Measurements from ENCODE around the gene FOXJ3. TPM values are rescaled to one million over a fixed set of nuclear protein-coding genes. Genes with fewer than 3 reads are reported as not detected.

The FOXJ3 gene
- total RNA-seq, 1 donor from 2014 or later: 46.2 TPM

DNA sequence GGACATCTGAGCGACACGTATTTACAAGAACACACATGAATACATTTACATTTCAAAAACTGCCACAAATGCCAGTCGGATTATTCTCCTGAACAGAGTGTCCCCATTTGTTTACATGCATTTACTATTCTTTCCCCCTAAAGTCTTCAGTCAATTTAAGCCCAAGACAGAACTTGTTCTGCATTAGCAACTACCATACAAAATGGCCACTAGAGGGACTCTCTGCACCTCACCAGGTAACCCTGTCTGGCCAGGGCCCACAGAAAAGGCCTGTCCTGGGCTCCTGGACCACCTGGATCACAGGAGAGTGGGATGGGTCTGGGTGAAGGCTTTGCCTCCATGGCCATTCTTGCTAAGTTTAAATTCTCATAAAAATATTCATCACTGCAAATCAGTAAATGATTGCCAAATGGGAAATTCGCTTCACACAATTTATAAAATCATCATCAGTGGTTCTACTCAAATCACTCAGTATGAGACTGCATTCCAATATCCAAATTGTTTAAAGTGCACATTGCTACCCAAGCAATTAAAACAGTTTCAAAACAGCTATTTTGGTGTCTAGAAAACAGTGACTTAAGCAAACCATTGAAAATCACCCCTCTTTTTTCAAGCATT is 158.0 kb downstream of the FOXJ3 start:
- DNase-seq (ENCODE audit: low spot score): no peak
- intact Hi-C loops (cut with DNase I): loop anchor here (2.0 to 10.0 kb wide), 2 partner anchors 158 to 602 kb away; partner anchors contain the start of gene FOXJ3

DNA sequence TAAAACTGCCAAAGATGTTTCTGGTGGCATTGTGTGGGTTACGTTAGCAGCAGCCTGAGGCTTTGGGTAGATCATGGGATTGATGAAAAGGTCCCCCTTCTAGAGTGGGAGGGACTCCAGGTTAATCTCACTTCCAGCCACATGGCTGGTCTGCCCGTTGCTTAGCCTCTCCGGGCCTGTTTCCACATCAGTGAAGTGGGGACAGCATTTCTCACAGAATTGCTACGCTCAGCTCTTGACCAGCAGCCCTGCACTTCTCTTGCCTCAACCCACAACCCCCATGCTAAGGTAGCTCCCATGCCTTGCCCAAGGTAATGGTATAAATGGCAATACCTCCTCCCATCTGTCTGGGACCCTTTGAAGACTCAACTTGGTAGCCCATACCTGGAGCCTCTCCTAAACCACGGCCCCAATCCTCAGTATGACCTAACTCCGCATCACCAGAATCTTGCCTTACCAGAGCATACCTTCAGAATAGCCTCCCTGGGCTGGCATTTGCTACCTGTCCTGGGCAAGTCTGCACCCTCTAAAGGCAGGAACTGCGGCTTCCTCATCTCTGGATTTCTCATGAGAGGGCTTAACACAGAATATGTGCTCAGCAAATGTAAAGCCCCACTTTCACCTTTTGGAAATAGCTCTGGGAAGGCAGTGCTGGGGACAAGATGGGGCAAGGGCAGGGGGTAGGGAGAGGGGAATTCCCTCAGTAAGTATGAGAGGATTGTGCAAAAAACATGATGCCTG is 159.6 kb downstream of the FOXJ3 start:
- no peak for DNase-seq (ENCODE audit: low spot score)
- intact Hi-C loops (cut with DNase I): loop anchor here (2.0 to 10.0 kb wide), 2 partner anchors 159 to 601 kb away; partner anchors contain the start of gene FOXJ3

DNA sequence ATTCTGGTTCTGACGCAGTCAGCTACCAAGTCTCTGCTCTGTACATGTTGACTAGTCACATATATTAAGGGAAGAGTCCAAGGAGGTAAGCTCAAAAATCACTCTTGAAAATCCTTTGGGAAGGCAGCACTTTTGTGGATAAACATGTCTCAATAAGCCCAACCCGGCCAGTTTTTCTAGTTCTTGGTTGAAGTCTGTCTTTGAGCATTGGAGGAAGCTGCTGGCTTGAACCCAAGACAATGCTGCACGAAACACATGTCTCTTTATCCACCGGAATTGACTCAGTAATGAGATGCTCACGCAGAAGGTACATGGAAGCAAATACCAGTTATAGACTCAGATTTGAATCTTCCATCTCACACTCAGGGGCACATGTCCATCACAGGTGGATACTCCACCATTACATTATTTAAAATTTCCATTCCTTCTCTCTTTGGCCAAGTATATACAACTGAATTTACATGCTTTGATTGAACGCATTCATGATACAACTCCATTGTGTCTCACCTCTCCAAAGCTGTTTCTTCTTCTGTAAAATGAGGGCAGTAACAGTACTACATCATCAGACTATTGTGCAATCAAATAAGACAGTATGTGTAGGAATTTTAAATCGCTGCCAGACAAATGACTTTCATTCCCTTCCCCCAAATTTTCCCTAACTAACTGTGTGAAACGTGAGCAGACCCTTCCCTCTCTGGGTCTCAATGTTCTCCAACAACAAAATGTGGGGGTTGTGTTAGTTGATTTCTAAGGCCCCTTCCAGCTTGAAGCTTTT is 160.9 kb downstream of the FOXJ3 start:
- no peak for DNase-seq (ENCODE audit: low spot score)
- intact Hi-C loops (cut with DNase I): loop anchor here (1.0 to 10.0 kb wide), 2 partner anchors 28 to 599 kb away; no protein-coding TSS in a partner anchor

DNA sequence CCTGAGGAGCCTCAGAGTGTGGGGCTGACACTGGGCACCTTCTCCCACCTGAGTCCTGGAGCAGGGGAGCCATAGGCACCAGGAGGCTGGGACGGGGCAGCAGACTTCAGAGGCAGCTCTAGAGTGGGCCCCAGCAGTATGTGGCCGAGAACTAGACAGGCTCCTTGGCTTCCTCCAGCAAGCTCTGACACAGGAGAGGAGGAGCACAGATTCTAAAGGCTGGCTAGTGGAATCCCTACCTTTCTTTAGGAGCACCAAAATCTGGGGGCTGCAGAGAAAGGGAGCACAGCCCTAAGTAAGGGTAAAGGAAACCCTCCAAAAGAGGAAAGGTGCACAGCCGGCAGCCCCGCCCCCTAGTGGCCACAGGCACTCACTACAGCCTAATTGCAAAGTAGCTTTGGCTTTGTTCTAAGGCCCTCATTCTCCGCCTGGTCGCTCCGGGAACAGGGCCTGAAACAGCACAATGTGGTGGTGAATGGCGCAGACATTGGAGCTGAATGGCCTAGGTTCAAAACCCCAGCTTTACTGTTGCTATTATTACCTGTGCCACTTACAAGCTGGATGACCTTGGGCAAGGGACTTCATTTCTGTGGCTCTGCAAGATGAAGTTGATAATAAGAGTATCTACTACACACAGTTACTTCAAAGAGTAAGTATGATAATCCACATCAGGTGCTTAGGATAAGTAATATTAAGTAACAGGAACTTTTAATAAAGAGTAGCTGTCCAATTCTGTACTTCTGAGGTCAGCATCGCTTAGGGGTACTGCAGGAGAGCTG is 161.7 kb downstream of the FOXJ3 start:
- peak; percentile 87 for DNase-seq (ENCODE audit: low spot score)
- intact Hi-C loops (cut with DNase I): loop anchor here (1.0 to 10.0 kb wide), 2 partner anchors 27 to 599 kb away; no protein-coding TSS in a partner anchor

DNA sequence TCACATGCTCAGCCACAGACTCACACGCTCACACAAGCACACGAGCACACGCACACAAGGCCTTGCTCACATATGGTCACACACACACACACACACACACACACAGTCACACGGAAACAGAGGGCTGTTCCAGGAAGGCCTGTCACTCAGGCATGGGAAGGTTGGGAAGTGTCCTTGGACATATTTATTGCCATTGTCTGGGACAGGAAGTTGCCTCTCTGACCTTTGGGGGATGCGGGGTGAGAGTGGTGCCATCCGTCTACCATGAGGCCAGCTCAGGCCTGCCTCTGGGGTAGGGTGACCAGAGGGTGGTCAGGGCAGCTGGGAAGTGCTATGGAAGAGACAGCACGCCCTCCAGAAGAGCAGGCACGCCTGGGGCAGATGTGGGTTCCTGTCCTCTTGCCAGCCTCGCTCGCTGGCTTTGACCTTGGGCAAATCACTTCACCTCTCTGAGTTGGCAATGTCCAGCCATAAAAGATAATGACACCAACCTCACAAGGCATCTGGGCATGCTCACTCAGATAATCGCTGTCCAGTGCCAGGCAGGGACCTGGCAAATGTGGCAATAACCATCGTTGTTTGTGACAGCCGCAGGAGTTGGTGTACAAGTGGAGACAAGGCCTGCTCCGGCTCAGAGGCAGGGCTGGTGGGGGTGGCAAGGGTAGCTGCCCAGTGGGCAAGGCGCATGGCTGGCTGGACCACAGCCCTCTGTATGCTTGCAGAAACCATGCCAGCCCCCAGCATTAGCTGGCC is 162.5 kb downstream of the FOXJ3 start:
- intact Hi-C loops (cut with DNase I): loop anchor here (1.0 to 10.0 kb wide), 2 partner anchors 26 to 598 kb away; no protein-coding TSS in a partner anchor
- DNase-seq (ENCODE audit: low spot score): no peak

DNA sequence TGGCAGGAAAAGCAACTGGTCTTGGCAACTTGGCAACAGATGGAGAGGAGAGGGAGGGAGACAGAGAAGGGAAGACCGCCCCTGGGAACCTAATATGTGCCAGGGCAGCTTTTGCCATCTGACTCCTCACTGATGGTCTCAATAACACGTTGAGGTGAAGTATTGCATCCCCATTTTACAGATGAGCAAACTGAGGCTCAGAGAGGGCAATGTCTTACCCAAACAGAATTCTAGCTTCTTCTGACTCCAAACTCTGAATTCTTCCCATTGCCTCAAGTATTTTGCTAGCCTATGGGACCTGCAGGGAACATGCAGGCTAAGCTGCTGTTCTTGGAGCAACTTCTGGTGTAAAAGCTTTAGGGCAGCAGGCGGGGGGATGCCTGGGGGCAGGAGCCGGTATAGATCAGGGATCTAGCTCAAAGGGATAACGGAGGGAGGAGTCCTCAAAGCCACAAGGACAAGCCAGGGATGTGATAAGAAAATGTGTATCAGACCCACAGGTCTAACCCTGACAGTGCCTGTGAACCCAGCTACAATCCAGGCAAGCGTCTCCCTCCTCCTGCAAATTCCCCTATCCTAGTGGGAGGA is 163.3 kb downstream of the FOXJ3 start:
- intact Hi-C loops (cut with DNase I): loop anchor here (10.0 kb wide), 1 partner anchor 597 kb away; no protein-coding TSS in a partner anchor

DNA sequence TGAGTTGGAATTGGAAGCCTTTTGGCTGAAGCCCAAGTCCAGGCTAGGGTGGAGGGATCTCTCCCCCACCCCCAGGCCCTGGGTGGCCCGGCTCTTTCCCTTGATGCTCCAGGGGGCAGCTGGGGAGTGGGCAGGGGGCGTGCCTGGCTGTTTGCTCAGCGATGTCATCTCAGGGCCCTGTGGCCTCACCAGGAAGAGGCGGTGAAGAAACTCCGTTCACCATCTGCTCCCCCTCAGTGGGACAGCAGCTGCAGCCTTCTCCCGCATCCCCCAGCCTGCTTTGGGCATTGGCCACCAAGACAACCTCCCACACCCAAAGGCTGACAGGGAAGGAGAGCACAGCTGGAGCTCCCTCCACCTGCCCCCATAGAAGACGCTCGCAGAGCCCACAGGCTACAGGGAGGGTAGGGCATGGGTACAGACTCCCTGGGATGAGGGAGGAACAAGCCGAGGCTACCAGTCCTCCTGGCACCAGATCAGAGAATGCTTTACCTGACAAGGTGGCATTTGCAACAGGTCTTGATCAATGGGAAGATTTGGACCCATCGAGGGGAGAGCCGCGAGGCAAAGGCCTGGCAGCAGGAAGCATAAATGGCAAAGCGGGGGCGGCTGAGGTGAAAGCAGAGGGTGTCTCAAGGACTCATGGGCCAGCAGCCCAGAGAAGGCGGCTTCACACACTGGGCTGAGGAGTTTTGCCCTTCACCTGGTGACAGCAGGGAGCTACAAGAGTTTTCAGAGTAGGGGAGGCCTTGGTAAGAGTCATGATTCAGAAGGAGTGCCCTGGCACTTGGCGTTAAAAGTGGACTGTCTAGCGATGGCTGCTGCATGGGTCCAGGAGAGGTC is 164.0 kb downstream of the FOXJ3 start:
- DNase-seq (ENCODE audit: low spot score): no peak
- intact Hi-C loops (cut with DNase I): loop anchor here (10.0 kb wide), 1 partner anchor 596 kb away; no protein-coding TSS in a partner anchor

More for the DNA sequence above, 163.3 kb downstream of the FOXJ3 start:
- DNase-seq (ENCODE audit: low spot score): no peak

DNA sequence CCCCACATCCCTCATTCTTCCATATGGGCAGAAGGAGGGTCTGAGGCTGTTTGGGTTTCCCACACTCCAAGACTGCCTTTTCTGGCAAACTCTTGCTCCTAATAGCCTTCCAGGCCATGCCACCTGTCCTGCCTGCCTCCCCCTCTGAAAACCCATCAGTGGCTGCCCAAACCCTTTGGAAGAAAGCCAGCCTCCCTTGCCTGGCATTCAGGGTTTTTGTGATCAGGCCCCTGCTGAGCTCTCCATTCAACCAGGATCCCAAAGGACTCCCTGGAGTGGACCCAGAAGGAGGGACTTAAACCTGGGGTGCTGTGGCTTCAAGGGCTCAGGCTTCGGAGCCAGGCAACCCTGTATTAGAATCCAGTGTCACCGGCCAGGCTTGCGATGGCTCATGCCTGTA is 166.3 kb downstream of the FOXJ3 start:
- DNase-seq (ENCODE audit: low spot score): no peak
- intact Hi-C loops (cut with DNase I): no loop called here

DNA sequence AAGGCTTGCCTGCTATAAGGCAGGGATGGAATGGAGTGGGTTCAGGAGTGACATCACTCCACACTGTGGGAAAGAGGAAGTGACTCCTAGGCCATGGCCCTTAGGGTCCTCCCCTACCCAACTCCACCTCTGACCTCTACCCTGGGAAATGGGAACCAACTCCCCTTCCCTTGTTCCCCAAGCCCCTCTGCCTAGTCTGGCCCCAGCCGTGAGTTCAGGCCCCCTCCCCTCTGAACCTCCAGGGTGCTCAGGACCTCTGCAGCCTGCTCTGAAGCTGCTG is 166.7 kb downstream of the FOXJ3 start:
- DNase-seq (ENCODE audit: low spot score): no peak
- intact Hi-C loops (cut with DNase I): no loop called here

DNA sequence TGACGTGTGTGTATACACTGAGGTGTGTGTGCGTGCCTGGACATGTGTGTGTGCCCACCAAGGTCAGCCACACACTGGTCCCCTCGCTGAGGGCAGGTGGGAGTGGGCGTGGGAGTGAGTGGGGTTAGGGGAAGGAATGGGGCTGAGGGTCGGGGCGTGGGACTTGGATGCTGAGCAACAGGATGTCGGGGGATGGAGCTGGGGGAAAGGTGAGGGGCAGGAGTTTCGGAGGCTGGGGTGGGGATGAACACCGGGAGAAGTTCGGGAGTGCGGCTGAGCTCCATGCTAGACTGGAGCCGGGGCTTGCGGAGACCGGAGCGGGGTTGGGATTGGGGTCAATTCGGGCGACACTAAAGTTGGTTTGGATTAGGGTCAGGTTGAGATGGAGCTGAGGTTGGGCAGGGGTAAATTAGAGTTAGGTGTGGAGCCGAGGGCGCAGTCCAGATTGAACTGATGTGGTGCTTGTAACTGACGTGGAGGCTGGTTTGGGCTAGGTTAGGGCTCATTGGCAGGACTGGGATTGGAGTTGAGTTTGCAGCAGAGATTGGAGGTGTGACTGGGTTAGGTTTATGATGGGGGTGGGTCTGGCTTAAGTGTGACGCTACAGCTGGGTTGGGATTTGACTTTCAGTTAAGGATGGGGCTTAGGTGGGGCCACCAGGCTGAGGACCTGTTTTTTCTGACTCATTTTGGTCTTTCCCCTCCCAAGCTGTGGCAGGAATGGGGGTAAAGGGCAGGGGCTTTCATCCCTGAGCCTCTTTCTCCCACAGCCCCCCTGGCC is 167.2 kb downstream of the FOXJ3 start:
- intact Hi-C loops (cut with DNase I): no loop called here
- DNase-seq (ENCODE audit: low spot score): no peak

DNA sequence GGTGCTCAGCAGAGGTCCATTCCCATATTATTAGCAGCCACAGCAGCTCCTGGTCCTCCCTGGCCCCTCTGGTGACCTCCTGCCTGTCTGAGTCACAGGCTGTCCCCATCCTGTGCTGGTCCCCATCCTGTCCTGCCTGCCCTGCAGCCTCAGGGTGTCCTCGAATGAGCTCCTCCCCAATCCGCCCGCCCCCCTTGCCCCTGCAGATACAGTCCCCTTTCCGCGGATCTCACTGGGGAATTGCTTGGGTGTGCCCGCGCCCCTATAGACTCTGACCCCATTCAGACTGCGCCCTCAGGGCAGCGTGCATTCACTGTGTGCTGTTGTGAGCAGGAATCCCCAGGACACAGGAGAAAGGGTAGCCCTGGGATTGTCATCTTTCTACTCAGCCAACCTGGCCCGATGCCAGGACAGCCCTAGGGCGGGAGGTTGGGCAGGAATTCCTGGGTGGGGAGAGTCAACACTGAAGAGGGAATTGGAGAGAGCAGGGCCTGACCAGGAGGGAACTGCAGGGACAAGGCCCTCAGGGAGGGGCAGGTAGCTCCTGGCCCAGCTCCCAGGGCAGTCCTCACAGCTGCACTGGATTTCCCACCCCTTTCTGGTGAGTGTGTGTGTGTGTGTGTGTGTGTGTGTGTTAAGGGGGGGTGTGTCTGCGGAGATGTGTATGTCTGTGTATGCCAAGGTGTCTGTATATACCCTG is 169.4 kb downstream of the FOXJ3 start:
- DNase-seq (ENCODE audit: low spot score): peak; percentile 86
- intact Hi-C loops (cut with DNase I): no loop called here

DNA sequence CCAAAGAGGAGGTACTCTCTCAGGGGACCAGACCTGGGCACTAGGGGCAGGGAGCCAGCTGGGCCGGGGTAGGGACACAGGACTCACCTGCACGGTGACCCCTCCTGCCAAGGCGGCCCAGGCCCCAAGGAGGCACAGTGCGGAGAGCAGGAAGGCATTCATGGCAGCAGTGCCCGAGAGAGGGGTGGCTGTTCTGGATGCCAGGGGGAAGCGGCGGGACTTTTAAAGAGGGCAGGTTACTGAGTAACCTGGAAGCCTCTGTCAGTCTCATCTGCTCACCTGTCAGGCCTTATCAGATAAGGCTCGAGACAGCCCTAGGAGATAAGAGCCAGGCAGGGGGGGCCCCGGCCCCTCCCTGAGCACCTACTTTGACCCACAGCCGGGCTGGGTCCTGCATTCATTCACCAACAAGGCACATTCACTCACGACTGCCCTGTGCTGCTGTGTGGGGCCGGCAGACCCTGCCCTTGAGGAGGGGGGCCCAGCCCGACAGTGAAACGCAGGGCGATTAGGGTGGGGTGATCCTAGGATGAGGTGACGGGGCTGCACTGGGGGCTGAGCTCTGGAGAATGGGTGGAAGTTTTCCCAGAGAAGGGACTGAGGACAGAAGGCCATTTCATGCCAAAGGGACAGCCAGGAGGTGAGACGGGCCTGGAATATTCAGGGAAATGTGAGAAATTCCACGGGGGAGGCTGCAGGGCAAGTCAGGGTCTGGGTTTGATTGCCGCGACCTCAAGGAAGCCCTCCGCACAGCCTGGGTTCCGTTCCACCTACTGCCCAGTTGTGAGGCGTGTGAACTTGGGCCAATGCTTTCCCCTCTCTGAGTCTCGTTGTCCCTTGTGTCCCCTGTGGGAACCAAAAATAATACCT is 170.2 kb downstream of the FOXJ3 start, which contains the start of gene GUCA2A:
TSS of gene GUCA2A (minus strand) at position 195 of the 870 bp plus-strand sequence. CDS start at position 162, 33 bp downstream.
- intact Hi-C loops (cut with DNase I): no loop called here
- no peak for DNase-seq (ENCODE audit: low spot score)

DNA sequence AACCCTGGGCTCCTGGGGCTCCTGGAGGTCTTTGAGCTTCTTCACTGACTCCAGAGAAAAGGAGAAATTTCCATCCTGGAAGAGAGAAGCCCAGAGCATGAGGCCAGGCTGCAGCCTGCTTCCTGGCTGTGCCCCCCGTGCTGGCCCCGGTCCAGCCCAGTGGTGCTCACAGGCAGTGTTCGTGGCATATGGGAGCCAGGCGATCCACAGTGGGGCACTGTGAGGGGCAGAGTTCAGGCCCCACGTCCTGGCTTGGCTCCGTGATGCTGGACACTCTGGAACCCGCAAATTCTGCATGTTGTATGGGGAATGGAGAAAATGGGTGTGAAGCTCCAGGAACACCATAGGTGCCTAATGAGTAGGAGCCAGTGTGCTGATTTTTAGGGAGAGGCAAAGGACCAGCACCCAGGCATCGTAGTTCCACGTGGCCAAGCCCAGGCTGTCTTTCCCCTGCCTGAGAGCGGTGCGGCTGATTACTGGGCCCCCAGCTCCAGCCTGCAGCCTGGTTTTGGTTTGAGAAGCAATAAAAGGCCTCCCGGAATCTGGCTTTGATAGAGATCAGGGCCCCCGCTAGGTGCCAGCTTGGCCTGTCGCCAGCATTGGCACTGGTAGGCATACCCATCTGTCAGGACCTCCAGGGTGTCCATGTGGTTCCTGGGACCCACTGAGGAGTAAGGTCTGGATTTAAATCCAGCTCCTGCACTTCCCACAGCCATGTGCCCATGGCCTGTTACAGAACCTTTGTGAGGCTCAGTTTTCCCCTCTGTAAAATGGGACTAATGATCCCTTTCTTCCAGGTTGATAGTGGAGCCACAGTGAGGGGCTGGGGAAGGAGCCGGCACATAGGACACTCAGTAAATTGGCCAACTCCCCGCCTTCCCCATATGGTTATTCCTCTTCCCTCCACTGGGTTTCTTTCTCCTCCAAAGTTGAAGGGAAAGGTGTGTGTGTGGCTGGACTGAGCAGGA is 171.2 kb downstream of the FOXJ3 start:
- intact Hi-C loops (cut with DNase I): no loop called here
- no peak for DNase-seq (ENCODE audit: low spot score)

DNA sequence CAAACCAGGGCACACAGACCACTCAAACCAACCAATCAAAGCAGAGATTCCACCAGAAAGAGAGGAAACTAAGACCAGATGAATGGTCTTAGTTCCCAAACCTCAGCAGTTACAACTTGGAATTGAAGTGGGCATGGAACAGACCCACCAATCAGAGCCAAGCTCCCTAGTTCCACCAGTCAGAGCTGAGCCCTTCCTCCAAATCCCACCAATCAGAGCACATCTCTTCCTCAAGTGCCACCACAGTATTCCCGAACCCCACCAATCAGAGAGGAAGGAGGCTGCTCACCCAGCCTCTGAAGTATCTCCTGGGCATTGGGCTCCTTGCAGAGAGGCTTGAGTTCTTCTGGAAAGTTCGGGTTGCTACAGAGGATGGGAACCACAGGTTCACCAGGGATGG is 171.9 kb downstream of the FOXJ3 start:
- no peak for DNase-seq (ENCODE audit: low spot score)
- intact Hi-C loops (cut with DNase I): no loop called here

Data from cardiac septum (tissue), 1 donor.